ENCODE data around the gene NLRP5.
"Not testable (repeated sequence)": the region's sequence is repeated elsewhere in the genome, so short reads cannot be mapped to it uniquely, and the experiment has no call there.

Gene NLRP5

GRCh38 chr19:56099638-56100539, 113.3 kb downstream of the NLRP5 start:
- DNase-seq = no peak

DNA sequence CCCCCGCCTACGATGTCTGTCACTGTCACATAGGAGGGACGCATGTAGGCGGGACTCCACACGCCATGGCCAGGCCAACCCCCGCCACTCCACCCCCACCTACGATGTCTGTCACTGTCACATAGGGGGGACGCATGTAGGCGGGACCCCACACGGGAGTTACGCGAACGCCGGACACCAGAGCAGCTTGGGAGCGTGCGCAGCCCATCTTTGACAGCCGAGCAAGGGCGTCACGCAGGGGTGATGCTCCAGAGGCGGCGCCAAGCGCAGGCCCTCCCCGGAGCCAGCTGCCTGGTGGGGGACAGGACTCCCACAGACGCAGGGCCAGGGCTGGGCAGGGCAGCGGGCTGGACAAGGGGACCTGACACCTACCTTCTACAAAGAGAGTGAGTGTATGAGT, 114.5 kb downstream of the NLRP5 start:
- DNase-seq = no peak

- no peak for DNase-seq
Observed at GRCh38 chr19:56101746-56102535, 115.4 kb downstream of the NLRP5 start.

DNA sequence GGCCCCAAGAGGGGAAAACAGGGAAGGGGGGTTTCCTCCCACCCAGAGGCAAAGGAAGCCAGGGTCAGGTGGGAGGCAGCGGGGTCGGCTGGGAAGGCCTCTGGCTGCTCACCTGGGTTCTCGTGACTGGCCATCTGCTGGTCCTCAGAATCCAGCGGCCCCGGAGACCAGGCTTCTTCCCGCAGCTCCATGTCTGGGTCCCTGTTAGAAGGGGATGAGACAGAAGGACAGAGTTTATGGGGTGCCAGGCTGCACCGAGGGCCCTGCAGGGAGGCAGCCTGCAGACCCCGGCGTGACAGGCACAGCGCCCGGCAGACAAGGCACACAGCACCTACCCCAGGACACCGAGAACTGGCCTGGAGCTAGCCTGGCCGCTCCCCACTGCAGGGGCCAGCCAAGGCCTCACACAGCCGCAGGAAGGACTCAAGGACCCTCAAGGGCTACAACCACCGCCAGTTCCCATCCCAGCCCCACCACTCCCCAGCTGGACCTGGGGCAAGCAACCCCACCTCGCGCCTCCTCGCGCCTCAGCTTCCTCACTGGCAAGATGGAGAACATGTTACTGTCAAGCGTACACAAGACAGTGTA, 116.5 kb downstream of the NLRP5 start:
- no peak for DNase-seq

GRCh38 chr19:56104423-56104822, 117.8 kb downstream of the NLRP5 start:
- no peak for DNase-seq

- peak; percentile 76 for DNase-seq
Observed at GRCh38 chr19:56105090-56105701, 118.6 kb downstream of the NLRP5 start.

DNA sequence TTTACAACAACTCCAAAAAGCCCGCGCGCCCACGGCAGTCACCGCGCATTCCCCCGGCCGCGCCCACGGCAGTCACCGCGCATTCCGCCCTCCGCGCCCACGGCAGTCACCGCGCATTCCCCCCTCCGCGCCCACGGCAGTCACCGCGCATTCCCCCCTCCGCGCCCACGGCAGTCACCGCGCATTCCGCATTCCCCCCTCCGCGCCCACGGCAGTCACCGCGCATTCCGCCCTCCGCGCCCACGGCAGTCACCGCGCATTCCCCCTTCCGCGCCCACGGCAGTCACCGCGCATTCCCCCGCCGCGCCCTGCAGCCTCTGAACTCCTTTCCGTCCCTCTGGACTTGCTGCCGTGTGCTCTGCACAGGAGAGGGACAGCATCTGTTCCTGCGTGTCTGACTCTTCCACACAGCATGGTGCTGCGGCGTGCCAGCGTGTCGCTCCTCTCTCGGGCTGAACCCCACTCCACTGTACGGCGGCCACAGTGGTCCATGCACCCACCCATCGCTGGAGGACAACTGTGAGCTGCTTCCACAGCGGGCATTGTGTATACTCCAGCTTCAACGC, 119.3 kb downstream of the NLRP5 start:
- DNase-seq = not testable (repeated sequence)

- no peak for DNase-seq
Observed at GRCh38 chr19:56106397-56106849, 119.8 kb downstream of the NLRP5 start.

GRCh38 chr19:56106993-56107392, 120.4 kb downstream of the NLRP5 start:
- DNase-seq = no peak

GRCh38 chr19:56107626-56108351, 121.2 kb downstream of the NLRP5 start:
- no peak for DNase-seq

GRCh38 chr19:56108447-56109195, 122.0 kb downstream of the NLRP5 start:
- DNase-seq = no peak

- no peak for DNase-seq
Observed at GRCh38 chr19:56109226-56109625, 122.7 kb downstream of the NLRP5 start.

- DNase-seq = no peak
Observed at GRCh38 chr19:56110515-56111448, 124.2 kb downstream of the NLRP5 start.
